A673 (cell line): Measurements from ENCODE around the gene RRAS2. TPM values are rescaled to one million over a fixed set of nuclear protein-coding genes. Genes with fewer than 3 reads are reported as not detected.

Source experiments
- BruUV-seq: library from RNA; stranded (reverse); fragments of 400-500 nt; replicated peaks from 2 replicates; lab custom pipeline; 2021; lab: Mats Ljungman, UMichigan
- CTCF ChIA-PET: fragments of 300-600 bp; sonication (Branson Sonifier 250); formaldehyde crosslinking; loops from one replicate; lab custom pipeline; 2022; ENCODE audit warnings: antibody characterized with exemption; lab: Charles Lee
- POLR2A ChIA-PET: fragments of 300-600 bp; sonication (Branson Sonifier 250); formaldehyde crosslinking; loops from one replicate; lab custom pipeline; 2022; ENCODE audit warnings: antibody characterized with exemption; ENCODE audit not compliant: low non-redundant PET; lab: Charles Lee
- DNase-seq: peaks from one replicate; pipeline ENCODE4 v3.0.0-alpha.2; 2015; ENCODE audit warnings: low spot score
- H3K27ac ChIP-seq: fragments of 200-600 bp; sonication (generic); 2 replicates; pipeline ENCODE4 v1.5.1; 2016; ENCODE audit warnings: mixed run types, low read depth, mild to moderate bottlenecking, mixed read lengths, antibody characterized with exemption, low read length; ENCODE audit not compliant: poor library complexity, severe bottlenecking
- H3K27me3 ChIP-seq: fragments of 200-600 bp; sonication (generic); replicated peaks from 2 replicates; pipeline ENCODE4 v1.6.1; 2017; ENCODE audit warnings: mixed run types, low read depth, mild to moderate bottlenecking, mixed read lengths, antibody characterized with exemption, low read length; ENCODE audit not compliant: insufficient read depth, poor library complexity
- H3K36me3 ChIP-seq: fragments of 200-600 bp; sonication (generic); 2 replicates; pipeline ENCODE4 v1.6.1; 2016; ENCODE audit warnings: mixed run types, mild to moderate bottlenecking, mixed read lengths, antibody characterized with exemption, low read length; ENCODE audit not compliant: insufficient read depth, poor library complexity, severe bottlenecking
- H3K4me1 ChIP-seq: fragments of 200-600 bp; sonication (generic); 2 replicates; pipeline ENCODE4 v1.6.1; 2017; ENCODE audit warnings: mixed run types, mild to moderate bottlenecking, mixed read lengths, antibody characterized with exemption, low read length; ENCODE audit not compliant: insufficient read depth, poor library complexity, severe bottlenecking
- H3K4me3 ChIP-seq: fragments of 200-600 bp; sonication (generic); 2 replicates; pipeline ENCODE4 v1.5.1; 2016; ENCODE audit warnings: low read depth, mixed run types, mild to moderate bottlenecking, mixed read lengths, low read length; ENCODE audit not compliant: poor library complexity, severe bottlenecking
- H3K9me3 ChIP-seq: fragments of 200-600 bp; sonication (generic); 2 replicates; pipeline ENCODE4 v1.6.1; 2016; ENCODE audit warnings: mixed run types, low read depth, mild to moderate bottlenecking, mixed read lengths, antibody characterized with exemption, low read length; ENCODE audit not compliant: poor library complexity, severe bottlenecking
- EZH2 ChIP-seq: fragments of 200-600 bp; sonication (generic); IDR thresholded peaks from 2 replicates; pipeline ENCODE4 v1.6.1; 2017; ENCODE audit warnings: borderline replicate concordance, low read depth, mild to moderate bottlenecking, mixed read lengths, antibody characterized with exemption, low read length; ENCODE audit not compliant: poor library complexity, severe bottlenecking
- intact Hi-C: fragments of 100-400 bp; cut with micrococcal nuclease; formaldehyde crosslinking; loops from one replicate; pipeline ENCODE4 v1.10.0; 2022; ENCODE audit not compliant: unreplicated experiment
- total RNA-seq: library from RNA; stranded (reverse); gene quantifications from 2 replicates; pipeline ENCODE4 v1.2.3, GENCODE V29; 2021
- TF ChIP-seq, protein P1 (sequence below): fragments of 300-800, 200-600 bp; sonication (generic); conservative IDR thresholded peaks from 2 replicates; pipeline ENCODE4 v1.5.1; 2017; ENCODE audit warnings: low read depth, mild to moderate bottlenecking, antibody characterized with exemption, low read length, moderate library complexity, mixed read lengths

Gene RRAS2
- total RNA-seq, 1 experiment from 2014 or later: 23.3 TPM

DNA sequence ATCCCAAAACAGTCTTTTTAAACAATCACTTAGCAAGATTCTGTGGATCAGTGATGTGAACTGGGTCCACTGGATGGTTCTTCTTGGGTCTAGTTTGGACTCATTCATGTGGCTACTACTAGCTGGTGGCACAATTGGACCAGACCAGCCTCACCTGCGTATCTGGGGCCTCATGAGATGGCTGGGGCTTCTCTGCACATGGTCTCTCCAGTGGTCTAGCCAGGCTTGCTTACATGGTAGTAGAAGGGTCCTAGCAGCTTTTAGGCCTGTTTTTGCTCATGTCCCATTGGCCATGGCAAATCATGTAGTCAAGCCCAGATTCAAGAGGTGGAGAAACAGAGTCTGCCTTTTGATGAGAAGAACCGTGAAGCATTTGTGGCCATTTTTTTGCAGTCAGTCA, 94.0 kb downstream of the RRAS2 start:
- no peak for TF ChIP-seq EZH2
- TF ChIP-seq, protein P1, sequence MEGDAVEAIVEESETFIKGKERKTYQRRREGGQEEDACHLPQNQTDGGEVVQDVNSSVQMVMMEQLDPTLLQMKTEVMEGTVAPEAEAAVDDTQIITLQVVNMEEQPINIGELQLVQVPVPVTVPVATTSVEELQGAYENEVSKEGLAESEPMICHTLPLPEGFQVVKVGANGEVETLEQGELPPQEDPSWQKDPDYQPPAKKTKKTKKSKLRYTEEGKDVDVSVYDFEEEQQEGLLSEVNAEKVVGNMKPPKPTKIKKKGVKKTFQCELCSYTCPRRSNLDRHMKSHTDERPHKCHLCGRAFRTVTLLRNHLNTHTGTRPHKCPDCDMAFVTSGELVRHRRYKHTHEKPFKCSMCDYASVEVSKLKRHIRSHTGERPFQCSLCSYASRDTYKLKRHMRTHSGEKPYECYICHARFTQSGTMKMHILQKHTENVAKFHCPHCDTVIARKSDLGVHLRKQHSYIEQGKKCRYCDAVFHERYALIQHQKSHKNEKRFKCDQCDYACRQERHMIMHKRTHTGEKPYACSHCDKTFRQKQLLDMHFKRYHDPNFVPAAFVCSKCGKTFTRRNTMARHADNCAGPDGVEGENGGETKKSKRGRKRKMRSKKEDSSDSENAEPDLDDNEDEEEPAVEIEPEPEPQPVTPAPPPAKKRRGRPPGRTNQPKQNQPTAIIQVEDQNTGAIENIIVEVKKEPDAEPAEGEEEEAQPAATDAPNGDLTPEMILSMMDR: no peak
- no peak overlapping the region for H3K27ac ChIP-seq
- no peak for DNase-seq
- ChIA-PET CTCF (no interaction called here), POLR2A (no interaction called here)
- no peaks in the 10 kb centered on the region for H3K36me3 ChIP-seq
- no peaks in the 10 kb centered on the region for H3K9me3 ChIP-seq
- no peak overlapping the region for H3K4me3 ChIP-seq
- no peaks in the 10 kb centered on the region for H3K4me1 ChIP-seq
- no peaks in the 10 kb centered on the region for H3K27me3 ChIP-seq
- intact Hi-C loops: no loop called here
- no TSS peak for BruUV-seq

DNA sequence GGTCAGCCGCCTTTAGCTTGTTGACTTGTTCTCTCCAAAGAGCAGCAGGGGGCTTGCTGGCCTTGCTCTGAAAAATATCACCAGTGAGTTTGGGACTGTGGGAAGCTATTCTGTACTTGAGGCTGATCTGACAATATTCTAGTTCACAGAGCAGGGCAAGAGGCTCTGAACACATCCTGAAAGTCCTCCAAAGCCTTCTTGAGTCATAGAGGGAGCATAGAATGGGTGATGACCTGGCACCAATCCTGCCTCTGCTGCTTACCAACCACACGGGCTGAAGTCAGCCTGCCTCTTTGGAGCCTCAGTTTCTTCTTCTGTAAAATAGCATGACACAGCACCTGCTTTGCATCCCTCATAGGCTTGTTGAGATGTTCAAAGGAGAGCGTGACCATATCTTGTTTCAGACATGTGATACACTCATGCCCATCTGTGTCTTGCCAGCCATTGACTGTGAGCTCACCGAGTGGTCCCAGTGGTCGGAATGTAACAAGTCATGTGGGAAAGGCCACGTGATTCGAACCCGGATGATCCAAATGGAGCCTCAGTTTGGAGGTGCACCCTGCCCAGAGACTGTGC, 96.6 kb downstream of the RRAS2 start:
- TF ChIP-seq, protein P1: no peak
- no peak for TF ChIP-seq EZH2
- no peaks in the 10 kb centered on the region for H3K36me3 ChIP-seq
- no peaks in the 10 kb centered on the region for H3K27me3 ChIP-seq
- H3K9me3 ChIP-seq: no peaks in the 10 kb centered on the region
- DNase-seq: no peak
- CTCF ChIA-PET: no interaction called here
- intact Hi-C loops: no loop called here
- H3K27ac ChIP-seq: no peak overlapping the region
- H3K4me3 ChIP-seq: no peak overlapping the region
- H3K4me1 ChIP-seq: no peaks in the 10 kb centered on the region
- POLR2A ChIA-PET: no interaction called here
- no TSS peak for BruUV-seq

DNA sequence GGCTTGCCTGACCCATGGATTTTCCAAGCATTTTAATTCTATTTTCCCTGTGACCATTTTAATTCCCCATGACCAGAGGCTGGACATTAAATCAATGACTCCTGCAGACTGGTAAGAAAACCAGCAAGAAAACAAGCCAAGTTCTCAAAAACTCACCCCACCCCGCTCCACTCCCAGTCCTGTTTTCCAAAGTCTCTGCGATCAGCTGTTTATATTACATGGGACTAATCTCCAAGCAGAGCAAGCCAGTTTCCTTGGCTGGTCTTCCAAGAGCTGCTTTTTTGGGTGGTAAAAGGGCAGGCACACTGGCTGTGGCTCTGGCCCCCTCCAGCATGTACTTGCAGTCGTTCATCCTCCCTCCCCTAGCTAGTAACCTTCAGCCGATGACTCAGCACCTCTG, 97.9 kb downstream of the RRAS2 start:
- H3K4me3 ChIP-seq: no peak overlapping the region
- CTCF ChIA-PET: no interaction called here
- H3K9me3 ChIP-seq: no peaks in the 10 kb centered on the region
- TF ChIP-seq EZH2: no peak
- no peak for DNase-seq
- BruUV-seq: no TSS peak
- no peaks in the 10 kb centered on the region for H3K27me3 ChIP-seq
- POLR2A ChIA-PET: no interaction called here
- no peaks in the 10 kb centered on the region for H3K36me3 ChIP-seq
- H3K27ac ChIP-seq: no peak overlapping the region
- H3K4me1 ChIP-seq: no peaks in the 10 kb centered on the region
- intact Hi-C loops: no loop called here

DNA sequence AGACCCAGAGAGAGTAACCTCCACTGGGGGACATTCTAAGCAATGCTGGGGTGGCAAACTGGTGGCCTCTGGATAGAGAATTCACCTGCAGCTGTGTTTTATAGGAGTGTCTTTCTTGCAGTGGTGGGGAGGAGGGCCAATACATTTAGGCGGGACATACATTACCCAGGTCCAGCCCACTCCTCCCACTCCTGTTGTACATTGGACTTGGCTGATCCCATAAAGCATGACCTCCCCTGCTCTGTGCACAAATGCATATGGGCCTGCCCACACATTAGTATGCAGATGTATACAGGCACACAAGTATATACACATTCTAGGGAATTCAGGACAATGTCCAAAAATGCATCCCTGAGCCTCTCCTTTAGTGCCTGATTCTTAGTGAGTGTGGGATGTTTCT, 99.1 kb downstream of the RRAS2 start:
- intact Hi-C loops: no loop called here
- no peak for DNase-seq
- Histone ChIP-seq H3K27ac (no peak overlapping the region), H3K27me3 (no peaks in the 10 kb centered on the region), H3K4me1 (no peaks in the 10 kb centered on the region), H3K9me3 (no peaks in the 10 kb centered on the region), H3K36me3 (no peaks in the 10 kb centered on the region), H3K4me3 (no peak overlapping the region)
- TF ChIP-seq, protein P1: no peak
- TF ChIP-seq EZH2: no peak
- no TSS peak for BruUV-seq
- POLR2A ChIA-PET: no interaction called here
- CTCF ChIA-PET: no interaction called here
